Measurements from ENCODE around the gene CEP85.

GRCh38 chr1:26282401-26282918 is 48.5 kb downstream of the CEP85 start:
- no peak for TF ChIP-seq TAF1 (IDR thresholded peaks at IDR 0.05; ENCODE audit: borderline replicate concordance, insufficient read depth, low read length)
- no peak for TF ChIP-seq POLR2AphosphoS5 (IDR thresholded peaks at IDR 0.05; ENCODE audit: low read depth, low read length)
- TF ChIP-seq REST (IDR thresholded peaks at IDR 0.05; ENCODE audit: insufficient read depth in 1 of 2, low read depth in 2 of 2, low read length in 2 of 2), result no peak
- TF ChIP-seq SIN3A (IDR thresholded peaks at IDR 0.05; ENCODE audit: borderline replicate concordance, insufficient read depth, low read length), result no peak

Measured in PFSK-1 (cell line).